SU-DHL-6 (cell line): Measurements from ENCODE around the gene TOM1L2.

Source experiments
- CTCF ChIP-seq: fragments of 200-600 bp; sonication (generic); IDR thresholded peaks from one replicate; pipeline ENCODE4 v1.5.1; 2017; ENCODE audit warnings: antibody characterized with exemption, mild to moderate bottlenecking, low read length, moderate library complexity; ENCODE audit not compliant: insufficient read depth, poor library complexity, severe bottlenecking
- EZH2phosphoT487 ChIP-seq: fragments of 200-600 bp; sonication (generic), shearing (Covaris generic); conservative IDR thresholded peaks from 2 replicates; pipeline ENCODE4 v1.6.1; 2018; ENCODE audit warnings: mild to moderate bottlenecking, antibody characterized with exemption, low read length, moderate library complexity, mixed read lengths

GRCh38 chr17:17816831-17817551 is 155.2 kb downstream of the TOM1L2 start:
- TF ChIP-seq CTCF: no peak
- TF ChIP-seq EZH2phosphoT487: no peak
